Right lobe of liver (tissue), 4 donors: ENCODE measurements around the gene INSR.

Experiments used
- CTCF ChIP-seq, 4 donors: fragments of 200-600 bp in 3 of 4; fragments of 450-650 bp in 1 of 4; IDR thresholded peaks; one replicate each; pipeline versions ENCODE4 v1.5.1 to v1.8.0; 2016 to 2022; ENCODE audit warnings: antibody characterized with exemption in 4 of 4, mild to moderate bottlenecking in 2 of 4
- POLR2A ChIP-seq: fragments of 450-650 bp; IDR thresholded peaks from one replicate; pipeline ENCODE4 v1.6.1; 2017; ENCODE audit warnings: antibody characterized with exemption, mild to moderate bottlenecking
- donor health status: DM: no; HTN: no; CAD: no.
- donor health status: DM: no; HTN: no; CAD: no.
- donor health status: DM: no; HTN: yes; CAD: no.

- TF ChIP-seq CTCF (IDR thresholded peaks at IDR 0.05) (no peak), POLR2A (no peak)
These were observed 10.0 kb upstream of the INSR start for GRCh38 chr19:7304200-7304599.
